SK-N-SH treated with all-trans-retinoic acid at 6 μM for 48 hours (cell line): ENCODE data around the gene TANGO2.

Experiments
- ATAC-seq: fragments of 200-7000 bp; cut with Tn5 transposase; 3 replicates; pipeline ENCODE4 v1.9.1; 2020; ENCODE audit warnings: mild to moderate bottlenecking, moderate library complexity
- ARNTL ChIP-seq: fragments of 450-650 bp; formaldehyde crosslinking; IDR thresholded peaks from 2 replicates; pipeline ENCODE4 v1.5.0; 2020; ENCODE audit warnings: low read depth, mild to moderate bottlenecking, moderate library complexity, borderline replicate concordance
- BACH2 ChIP-seq: fragments of 250-450 bp; sonication (Bioruptor Pico); IDR thresholded peaks from 2 replicates; pipeline ENCODE4 v1.9.0; 2021; ENCODE audit warnings: mild to moderate bottlenecking, borderline replicate concordance
- CSDC2 ChIP-seq: fragments of 250-450 bp; sonication (Bioruptor Pico); IDR thresholded peaks from 2 replicates; pipeline ENCODE4 v1.5.0; 2020; ENCODE audit warnings: mild to moderate bottlenecking, moderate library complexity
- ESRRG ChIP-seq: fragments of 250-450 bp; sonication (Bioruptor Pico); IDR thresholded peaks from 2 replicates; pipeline ENCODE4 v1.6.1; 2021; ENCODE audit warnings: mild to moderate bottlenecking
- GLIS3 ChIP-seq: fragments of 250-450 bp; sonication (Bioruptor Pico); IDR thresholded peaks from 2 replicates; pipeline ENCODE4 v1.5.0; 2020; ENCODE audit warnings: mild to moderate bottlenecking, moderate library complexity
- OSR1 ChIP-seq: fragments of 250-450 bp; sonication (Bioruptor Pico); IDR thresholded peaks from 2 replicates; pipeline ENCODE4 v1.8.0; 2022; ENCODE audit warnings: moderate library complexity, mild to moderate bottlenecking, inconsistent platforms
- PPARA ChIP-seq: fragments of 250-450 bp; sonication (Bioruptor Pico); IDR thresholded peaks from 2 replicates; pipeline ENCODE4 v1.5.0; 2020; ENCODE audit warnings: mild to moderate bottlenecking, borderline replicate concordance
- RARB ChIP-seq: fragments of 250-450 bp; sonication (Bioruptor Pico); IDR thresholded peaks from 2 replicates; pipeline ENCODE4 v1.8.0; 2021; ENCODE audit warnings: mild to moderate bottlenecking, moderate library complexity
- SNAI2 ChIP-seq: fragments of 250-450 bp; sonication (Bioruptor Pico); IDR thresholded peaks from 2 replicates; pipeline ENCODE4 v1.5.0; 2020; ENCODE audit warnings: mild to moderate bottlenecking, moderate library complexity
- TCF4 ChIP-seq: fragments of 250-450 bp; sonication (Bioruptor Pico); IDR thresholded peaks from 2 replicates; pipeline ENCODE4 v1.8.0; 2021; ENCODE audit warnings: mild to moderate bottlenecking, moderate library complexity, borderline replicate concordance
- TOX ChIP-seq: fragments of 250-450 bp; sonication (Bioruptor Pico); IDR thresholded peaks from 2 replicates; pipeline ENCODE4 v1.8.0; 2021; ENCODE audit warnings: mild to moderate bottlenecking, moderate library complexity, borderline replicate concordance
- ZC3H10 ChIP-seq: fragments of 250-450 bp; sonication (Bioruptor Pico); IDR thresholded peaks from 2 replicates; pipeline ENCODE4 v1.5.1; 2021; ENCODE audit warnings: mild to moderate bottlenecking, moderate library complexity
- ZFP3 ChIP-seq: fragments of 250-450 bp; sonication (Bioruptor Pico); IDR thresholded peaks from 2 replicates; pipeline ENCODE4 v1.5.0; 2020; ENCODE audit warnings: mild to moderate bottlenecking, moderate library complexity
- ZFP30 ChIP-seq: fragments of 450-650 bp; formaldehyde crosslinking; IDR thresholded peaks from 2 replicates; pipeline ENCODE4 v1.5.0; 2022; ENCODE audit warnings: mild to moderate bottlenecking, moderate library complexity
- ZNF565 ChIP-seq: fragments of 450-650 bp; formaldehyde crosslinking; conservative IDR thresholded peaks from 2 replicates; pipeline ENCODE4 v1.5.0; 2020; ENCODE audit warnings: low read depth, mild to moderate bottlenecking, moderate library complexity
- ZNF70 ChIP-seq: fragments of 450-650 bp; formaldehyde crosslinking; IDR thresholded peaks from 2 replicates; pipeline ENCODE4 v1.5.0; 2020; ENCODE audit warnings: mild to moderate bottlenecking, moderate library complexity
- ZNF8 ChIP-seq: fragments of 450-650 bp; formaldehyde crosslinking; IDR thresholded peaks from 2 replicates; pipeline ENCODE4 v1.5.0; 2020; ENCODE audit warnings: mild to moderate bottlenecking, moderate library complexity
- TF ChIP-seq, protein P1 (sequence below): fragments of 250-450 bp; sonication (Bioruptor Pico); IDR thresholded peaks from 2 replicates; pipeline ENCODE4 v1.8.0; 2021; ENCODE audit warnings: low read depth, mild to moderate bottlenecking, moderate library complexity, borderline replicate concordance
- TF ChIP-seq, protein P2 (sequence below): fragments of 250-450 bp; sonication (Bioruptor Pico); IDR thresholded peaks from 2 replicates; pipeline ENCODE4 v1.5.1; 2021; ENCODE audit warnings: mild to moderate bottlenecking, moderate library complexity
- TF ChIP-seq, protein P3 (sequence below): fragments of 250-450 bp; sonication (Bioruptor Pico); IDR thresholded peaks from 2 replicates; pipeline ENCODE4 v1.8.0; 2020; ENCODE audit warnings: mild to moderate bottlenecking, moderate library complexity, borderline replicate concordance
- TF ChIP-seq, protein P4 (sequence below): fragments of 250-450 bp; sonication (Bioruptor Pico); IDR thresholded peaks from 2 replicates; pipeline ENCODE4 v1.5.0; 2020; ENCODE audit warnings: mild to moderate bottlenecking, moderate library complexity
- TF ChIP-seq, protein P5 (sequence below): fragments of 250-450 bp; sonication (Bioruptor Pico); IDR thresholded peaks from 2 replicates; pipeline ENCODE4 v1.5.1; 2020; ENCODE audit warnings: low read depth, mild to moderate bottlenecking, moderate library complexity

TANGO2 gene

DNA sequence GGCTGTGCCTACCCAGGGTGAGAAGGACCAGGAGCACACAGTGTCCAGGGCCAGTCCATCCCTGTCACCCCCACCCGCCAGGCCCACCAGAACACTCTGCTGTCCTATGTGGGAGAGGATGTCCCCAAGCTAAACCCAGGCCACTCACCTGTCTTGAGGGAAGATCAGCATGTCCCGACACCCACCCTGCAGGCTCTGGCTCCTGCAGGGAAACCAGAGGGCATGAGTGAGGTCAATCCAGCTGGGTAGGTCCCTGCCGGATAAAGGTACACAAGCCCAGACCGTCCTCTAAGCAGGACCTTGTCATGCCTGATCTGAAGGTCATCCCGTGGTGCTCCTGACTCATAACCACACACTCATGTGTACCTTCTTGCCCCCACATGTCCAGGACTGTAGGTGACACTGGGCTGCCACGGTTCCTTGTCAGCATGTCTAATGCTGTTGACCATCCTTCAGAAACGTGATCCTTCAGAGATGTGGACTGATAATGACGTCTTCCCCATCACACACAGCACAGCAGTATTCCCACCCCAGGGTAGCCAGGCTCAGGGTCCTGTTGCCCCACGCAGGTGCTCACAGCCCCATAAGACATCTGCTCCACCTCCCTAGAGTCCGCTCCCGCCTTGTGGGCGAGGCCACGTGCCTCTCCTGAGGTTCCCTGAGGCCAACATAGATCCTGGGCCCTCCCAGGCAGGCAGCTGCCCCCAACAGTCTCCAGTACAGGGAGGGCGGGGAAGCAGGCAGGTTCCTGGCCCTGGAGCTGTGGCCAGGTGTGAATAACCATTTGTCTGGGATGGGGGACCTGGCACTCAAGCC is 10.4 kb upstream of the TANGO2 start:
- ATAC-seq: no peak

DNA sequence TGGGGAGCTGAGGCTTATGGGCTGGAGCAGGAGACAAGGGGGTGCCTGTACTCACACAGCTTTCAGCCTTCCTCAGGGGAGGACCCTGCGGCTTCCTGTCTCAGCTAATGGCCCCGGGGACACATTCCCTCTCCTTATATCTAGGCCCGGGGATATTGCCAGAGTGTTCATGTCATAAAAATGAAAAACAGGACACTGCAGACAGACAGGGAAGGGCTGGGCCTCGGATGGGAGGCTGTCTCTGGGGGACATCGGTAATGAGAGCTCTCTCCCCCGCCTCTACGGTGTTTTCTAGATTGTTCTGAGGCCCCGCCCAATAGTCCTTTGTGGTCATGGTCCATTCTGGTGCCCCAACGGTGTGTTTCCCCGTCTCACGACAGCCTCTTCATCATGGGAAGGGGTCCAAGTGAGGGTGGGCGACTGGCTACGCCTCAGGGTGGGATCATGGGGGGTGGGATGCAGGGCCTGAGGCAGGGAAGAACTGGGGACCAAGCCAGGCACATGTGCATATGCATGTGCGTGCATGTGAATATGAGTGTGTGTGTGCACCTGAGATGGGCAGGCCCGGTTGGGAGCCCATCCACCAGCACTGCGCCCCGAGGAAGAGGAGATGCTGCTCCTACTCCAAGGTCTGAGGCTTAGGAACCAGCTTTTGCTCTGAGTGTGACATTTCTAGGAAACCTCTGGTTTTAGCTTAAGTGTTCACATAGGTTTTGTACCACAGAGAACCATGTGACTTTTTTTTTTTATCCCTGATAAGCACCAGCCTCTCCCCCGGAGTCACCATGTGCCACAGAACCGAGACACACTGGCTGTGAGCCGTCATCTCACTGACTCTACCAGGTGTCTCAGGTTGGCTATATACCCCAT is 9.6 kb upstream of the TANGO2 start:
- no peak for ATAC-seq
- TF ChIP-seq GLIS3 (CRISPR knock-in tag) (no peak), PPARA (CRISPR knock-in tag) (no peak), TCF4 (no peak), ZFP30 (CRISPR knock-in tag) (no peak), TOX (no peak), CSDC2 (no peak), ZC3H10 (CRISPR knock-in tag) (no peak), ZNF8 (CRISPR knock-in tag) (no peak), ZFP3 (no peak), SNAI2 (no peak)
- TF ChIP-seq, protein P1, sequence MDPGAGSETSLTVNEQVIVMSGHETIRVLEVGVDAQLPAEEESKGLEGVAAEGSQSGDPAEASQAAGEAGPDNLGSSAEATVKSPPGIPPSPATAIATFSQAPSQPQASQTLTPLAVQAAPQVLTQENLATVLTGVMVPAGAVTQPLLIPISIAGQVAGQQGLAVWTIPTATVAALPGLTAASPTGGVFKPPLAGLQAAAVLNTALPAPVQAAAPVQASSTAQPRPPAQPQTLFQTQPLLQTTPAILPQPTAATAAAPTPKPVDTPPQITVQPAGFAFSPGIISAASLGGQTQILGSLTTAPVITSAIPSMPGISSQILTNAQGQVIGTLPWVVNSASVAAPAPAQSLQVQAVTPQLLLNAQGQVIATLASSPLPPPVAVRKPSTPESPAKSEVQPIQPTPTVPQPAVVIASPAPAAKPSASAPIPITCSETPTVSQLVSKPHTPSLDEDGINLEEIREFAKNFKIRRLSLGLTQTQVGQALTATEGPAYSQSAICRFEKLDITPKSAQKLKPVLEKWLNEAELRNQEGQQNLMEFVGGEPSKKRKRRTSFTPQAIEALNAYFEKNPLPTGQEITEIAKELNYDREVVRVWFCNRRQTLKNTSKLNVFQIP: no peak
- TF ChIP-seq, protein P2, sequence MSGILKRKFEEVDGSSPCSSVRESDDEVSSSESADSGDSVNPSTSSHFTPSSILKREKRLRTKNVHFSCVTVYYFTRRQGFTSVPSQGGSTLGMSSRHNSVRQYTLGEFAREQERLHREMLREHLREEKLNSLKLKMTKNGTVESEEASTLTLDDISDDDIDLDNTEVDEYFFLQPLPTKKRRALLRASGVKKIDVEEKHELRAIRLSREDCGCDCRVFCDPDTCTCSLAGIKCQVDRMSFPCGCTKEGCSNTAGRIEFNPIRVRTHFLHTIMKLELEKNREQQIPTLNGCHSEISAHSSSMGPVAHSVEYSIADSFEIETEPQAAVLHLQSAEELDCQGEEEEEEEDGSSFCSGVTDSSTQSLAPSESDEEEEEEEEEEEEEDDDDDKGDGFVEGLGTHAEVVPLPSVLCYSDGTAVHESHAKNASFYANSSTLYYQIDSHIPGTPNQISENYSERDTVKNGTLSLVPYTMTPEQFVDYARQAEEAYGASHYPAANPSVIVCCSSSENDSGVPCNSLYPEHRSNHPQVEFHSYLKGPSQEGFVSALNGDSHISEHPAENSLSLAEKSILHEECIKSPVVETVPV (CRISPR knock-in tag): no peak
- TF ChIP-seq, protein P3, sequence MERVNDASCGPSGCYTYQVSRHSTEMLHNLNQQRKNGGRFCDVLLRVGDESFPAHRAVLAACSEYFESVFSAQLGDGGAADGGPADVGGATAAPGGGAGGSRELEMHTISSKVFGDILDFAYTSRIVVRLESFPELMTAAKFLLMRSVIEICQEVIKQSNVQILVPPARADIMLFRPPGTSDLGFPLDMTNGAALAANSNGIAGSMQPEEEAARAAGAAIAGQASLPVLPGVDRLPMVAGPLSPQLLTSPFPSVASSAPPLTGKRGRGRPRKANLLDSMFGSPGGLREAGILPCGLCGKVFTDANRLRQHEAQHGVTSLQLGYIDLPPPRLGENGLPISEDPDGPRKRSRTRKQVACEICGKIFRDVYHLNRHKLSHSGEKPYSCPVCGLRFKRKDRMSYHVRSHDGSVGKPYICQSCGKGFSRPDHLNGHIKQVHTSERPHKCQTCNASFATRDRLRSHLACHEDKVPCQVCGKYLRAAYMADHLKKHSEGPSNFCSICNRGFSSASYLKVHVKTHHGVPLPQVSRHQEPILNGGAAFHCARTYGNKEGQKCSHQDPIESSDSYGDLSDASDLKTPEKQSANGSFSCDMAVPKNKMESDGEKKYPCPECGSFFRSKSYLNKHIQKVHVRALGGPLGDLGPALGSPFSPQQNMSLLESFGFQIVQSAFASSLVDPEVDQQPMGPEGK (CRISPR knock-in tag): no peak
- TF ChIP-seq, all 23 proteins: peak for 0

More for the DNA sequence above, 10.4 kb upstream of the TANGO2 start:
- TF ChIP-seq PPARA (CRISPR knock-in tag) (no peak), ZNF70 (no peak), OSR1 (CRISPR knock-in tag) (no peak), BACH2 (CRISPR knock-in tag) (no peak), ZFP30 (CRISPR knock-in tag) (no peak), ESRRG (no peak), RARB (CRISPR knock-in tag) (no peak), SNAI2 (no peak), ARNTL (CRISPR knock-in tag) (no peak), TOX (no peak), CSDC2 (no peak), ZNF565 (CRISPR knock-in tag) (no peak), GLIS3 (CRISPR knock-in tag) (no peak)
- TF ChIP-seq, protein P4, sequence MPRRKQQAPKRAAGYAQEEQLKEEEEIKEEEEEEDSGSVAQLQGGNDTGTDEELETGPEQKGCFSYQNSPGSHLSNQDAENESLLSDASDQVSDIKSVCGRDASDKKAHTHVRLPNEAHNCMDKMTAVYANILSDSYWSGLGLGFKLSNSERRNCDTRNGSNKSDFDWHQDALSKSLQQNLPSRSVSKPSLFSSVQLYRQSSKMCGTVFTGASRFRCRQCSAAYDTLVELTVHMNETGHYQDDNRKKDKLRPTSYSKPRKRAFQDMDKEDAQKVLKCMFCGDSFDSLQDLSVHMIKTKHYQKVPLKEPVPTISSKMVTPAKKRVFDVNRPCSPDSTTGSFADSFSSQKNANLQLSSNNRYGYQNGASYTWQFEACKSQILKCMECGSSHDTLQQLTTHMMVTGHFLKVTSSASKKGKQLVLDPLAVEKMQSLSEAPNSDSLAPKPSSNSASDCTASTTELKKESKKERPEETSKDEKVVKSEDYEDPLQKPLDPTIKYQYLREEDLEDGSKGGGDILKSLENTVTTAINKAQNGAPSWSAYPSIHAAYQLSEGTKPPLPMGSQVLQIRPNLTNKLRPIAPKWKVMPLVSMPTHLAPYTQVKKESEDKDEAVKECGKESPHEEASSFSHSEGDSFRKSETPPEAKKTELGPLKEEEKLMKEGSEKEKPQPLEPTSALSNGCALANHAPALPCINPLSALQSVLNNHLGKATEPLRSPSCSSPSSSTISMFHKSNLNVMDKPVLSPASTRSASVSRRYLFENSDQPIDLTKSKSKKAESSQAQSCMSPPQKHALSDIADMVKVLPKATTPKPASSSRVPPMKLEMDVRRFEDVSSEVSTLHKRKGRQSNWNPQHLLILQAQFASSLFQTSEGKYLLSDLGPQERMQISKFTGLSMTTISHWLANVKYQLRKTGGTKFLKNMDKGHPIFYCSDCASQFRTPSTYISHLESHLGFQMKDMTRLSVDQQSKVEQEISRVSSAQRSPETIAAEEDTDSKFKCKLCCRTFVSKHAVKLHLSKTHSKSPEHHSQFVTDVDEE: no peak
- TF ChIP-seq, protein P5, sequence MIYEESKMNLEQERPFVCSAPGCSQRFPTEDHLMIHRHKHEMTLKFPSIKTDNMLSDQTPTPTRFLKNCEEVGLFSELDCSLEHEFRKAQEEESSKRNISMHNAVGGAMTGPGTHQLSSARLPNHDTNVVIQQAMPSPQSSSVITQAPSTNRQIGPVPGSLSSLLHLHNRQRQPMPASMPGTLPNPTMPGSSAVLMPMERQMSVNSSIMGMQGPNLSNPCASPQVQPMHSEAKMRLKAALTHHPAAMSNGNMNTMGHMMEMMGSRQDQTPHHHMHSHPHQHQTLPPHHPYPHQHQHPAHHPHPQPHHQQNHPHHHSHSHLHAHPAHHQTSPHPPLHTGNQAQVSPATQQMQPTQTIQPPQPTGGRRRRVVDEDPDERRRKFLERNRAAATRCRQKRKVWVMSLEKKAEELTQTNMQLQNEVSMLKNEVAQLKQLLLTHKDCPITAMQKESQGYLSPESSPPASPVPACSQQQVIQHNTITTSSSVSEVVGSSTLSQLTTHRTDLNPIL: no peak
- TF ChIP-seq, all 23 proteins: peak for 0
